Karpas-422 (cell line): Measurements from ENCODE around the gene RPS6KB2. TPM values are rescaled to one million over a fixed set of nuclear protein-coding genes. Genes with fewer than 3 reads are reported as not detected.
A peak's percentile ranks its signal among the peaks of the same experiment; 100 is the strongest.
"Not testable (repeated sequence)": the region's sequence is repeated elsewhere in the genome, so short reads cannot be mapped to it uniquely, and the experiment has no call there.

Experiments used
- DNase-seq: peaks from one replicate; pipeline ENCODE4 v3.0.0-alpha.2; 2015
- H2AFZ ChIP-seq: fragments of 200-600 bp; sonication (generic); 2 replicates; pipeline ENCODE4 v1.6.1; 2014; ENCODE audit warnings: antibody characterized with exemption, low read length, mixed read lengths
- H3K27ac ChIP-seq: fragments of 200-600 bp; sonication (generic); 2 replicates; pipeline ENCODE4 v1.5.1; 2014; ENCODE audit warnings: mild to moderate bottlenecking, low read length, moderate library complexity
- H3K27me3 ChIP-seq: fragments of 200-600 bp; sonication (generic); 2 replicates; pipeline ENCODE4 v1.6.1; 2014; ENCODE audit warnings: low read length, mixed read lengths
- H3K36me3 ChIP-seq: fragments of 200-600 bp; sonication (generic); 2 replicates; pipeline ENCODE4 v1.6.1; 2014; ENCODE audit warnings: low read length, mixed read lengths; ENCODE audit not compliant: insufficient read depth
- H3K4me1 ChIP-seq: fragments of 200-600 bp; sonication (generic); 2 replicates; pipeline ENCODE4 v1.6.1; 2014; ENCODE audit warnings: mild to moderate bottlenecking, low read length, mixed read lengths
- H3K4me2 ChIP-seq: fragments of 200-600 bp; sonication (generic); 2 replicates; pipeline ENCODE4 v1.6.1; 2014; ENCODE audit warnings: low read length, low read depth, mild to moderate bottlenecking; ENCODE audit not compliant: poor library complexity, severe bottlenecking
- H3K4me3 ChIP-seq: fragments of 200-600 bp; sonication (generic); 2 replicates; pipeline ENCODE4 v1.5.1; 2014; ENCODE audit warnings: mild to moderate bottlenecking, antibody characterized with exemption, low read length, mixed read lengths
- H3K79me2 ChIP-seq: fragments of 200-600 bp; sonication (generic); 2 replicates; pipeline ENCODE4 v1.6.1; 2014; ENCODE audit warnings: mild to moderate bottlenecking, low read length, mixed read lengths
- H3K9ac ChIP-seq: fragments of 200-600 bp; sonication (generic); 2 replicates; pipeline ENCODE4 v1.6.0; 2014; ENCODE audit warnings: low read length
- H3K9me2 ChIP-seq: fragments of 200-600 bp; sonication (generic), shearing (Covaris generic); replicated peaks from 2 replicates; pipeline ENCODE4 v1.6.0; 2014; ENCODE audit warnings: mild to moderate bottlenecking, low read length, moderate library complexity; ENCODE audit not compliant: insufficient read depth
- H3K9me3 ChIP-seq: fragments of 300-700, 200-600 bp; sonication (generic); 2 replicates; pipeline ENCODE4 v1.6.1; 2014; ENCODE audit warnings: low read length, mixed read lengths
- H4K20me1 ChIP-seq: fragments of 200-600 bp; sonication (generic); 2 replicates; pipeline ENCODE4 v1.6.1; 2014; ENCODE audit warnings: mild to moderate bottlenecking, antibody characterized with exemption, low read length, low read depth; ENCODE audit not compliant: insufficient read depth
- total RNA-seq: library from RNA; depleted of rRNA; stranded (reverse); fragments of >200 nt; shearing (Covaris generic); gene quantifications from 2 replicates; pipeline ENCODE4 v1.2.3, GENCODE V29; 2014; ENCODE audit warnings: low replicate concordance

The RPS6KB2 gene
- total RNA-seq, 1 experiment from 2014 or later = 48.9 TPM

DNA sequence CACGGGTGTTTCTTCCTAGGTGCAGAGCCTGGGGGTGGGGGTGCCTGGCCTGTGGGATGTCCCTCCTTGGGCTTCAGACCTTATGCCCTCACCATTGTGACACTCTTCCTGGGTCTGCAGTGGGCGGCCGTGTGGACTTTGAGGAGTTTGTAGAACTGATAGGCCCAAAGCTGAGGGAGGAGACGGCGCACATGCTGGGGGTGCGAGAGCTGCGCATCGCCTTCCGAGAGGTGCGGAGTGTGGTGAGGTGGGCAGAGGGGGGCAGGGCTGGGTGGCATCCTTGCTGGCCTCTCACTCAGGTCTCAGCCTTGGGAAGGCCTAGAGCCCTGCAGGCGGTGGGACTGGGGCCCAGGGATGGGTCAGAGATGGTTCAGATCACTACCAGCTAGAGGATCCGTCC is 29.2 kb downstream of the RPS6KB2 start:
- H3K4me1 ChIP-seq = peaks cover 27% of the 10 kb centered on the region
- H2AFZ ChIP-seq = no peak overlapping the region
- no peak overlapping the region for H3K27ac ChIP-seq
- DNase-seq = no peak
- H3K27me3 ChIP-seq = no peaks in the 10 kb centered on the region
- no peaks in the 10 kb centered on the region for H3K9me3 ChIP-seq
- H3K9ac ChIP-seq = no peak overlapping the region
- no peaks in the 10 kb centered on the region for H3K9me2 ChIP-seq
- H3K36me3 ChIP-seq = no peaks in the 10 kb centered on the region
- no peaks in the 10 kb centered on the region for H3K79me2 ChIP-seq
- no peaks in the 10 kb centered on the region for H4K20me1 ChIP-seq
- no peak overlapping the region for H3K4me2 ChIP-seq
- no peak overlapping the region for H3K4me3 ChIP-seq

DNA sequence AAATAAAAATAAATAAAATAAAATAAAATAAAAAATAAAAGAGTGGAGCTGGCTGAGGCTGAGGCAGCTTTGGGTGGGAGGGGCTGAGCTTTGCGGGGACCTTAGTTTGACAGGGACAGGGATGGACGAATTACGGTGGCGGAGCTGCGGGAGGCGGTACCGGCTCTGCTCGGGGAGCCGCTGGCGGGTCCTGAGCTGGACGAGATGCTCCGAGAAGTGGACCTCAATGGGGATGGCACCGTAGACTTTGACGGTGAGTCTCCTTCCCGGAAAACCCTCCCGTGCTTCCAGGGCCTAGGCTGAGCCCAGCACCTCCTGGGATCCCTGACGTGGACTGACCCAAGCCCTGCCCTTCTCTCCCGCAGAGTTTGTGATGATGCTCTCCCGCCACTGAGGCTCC is 30.0 kb downstream of the RPS6KB2 start:
- H3K9me3 ChIP-seq = no peaks in the 10 kb centered on the region
- H3K4me1 ChIP-seq = peaks cover 27% of the 10 kb centered on the region
- H3K36me3 ChIP-seq = no peaks in the 10 kb centered on the region
- no peaks in the 10 kb centered on the region for H3K9me2 ChIP-seq
- no peak overlapping the region for H3K4me2 ChIP-seq
- peak overlapping the region; percentile 94; the same call in 1 of the 2 replicates for H3K27ac ChIP-seq
- H3K79me2 ChIP-seq = no peaks in the 10 kb centered on the region
- no peak overlapping the region for H2AFZ ChIP-seq
- H3K27me3 ChIP-seq = no peaks in the 10 kb centered on the region
- no peak overlapping the region for H3K4me3 ChIP-seq
- 0 out of 2 replicates have a peak overlapping the region, but pooled peaks have one; percentile 59 for H3K9ac ChIP-seq
- DNase-seq = no peak
- H4K20me1 ChIP-seq = no peaks in the 10 kb centered on the region

- H2AFZ ChIP-seq = no peak overlapping the region
Measured at GRCh38 chr11:67463186-67463585, 34.9 kb downstream of the RPS6KB2 start.

GRCh38 chr11:67463680-67464410 is 35.6 kb downstream of the RPS6KB2 start:
- Histone ChIP-seq H3K4me1 (peaks cover 59% of the 10 kb centered on the region), H3K4me3 (peak overlapping the region; percentile 68)

More at GRCh38 chr11:67463186-67463585, 34.9 kb downstream of the RPS6KB2 start:
- Histone ChIP-seq H3K4me3 (no peak overlapping the region), H3K9me3 (no peaks in the 10 kb centered on the region), H3K9ac (no peak overlapping the region), H3K4me2 (no peak overlapping the region), H3K27ac (no peak overlapping the region), H3K27me3 (no peaks in the 10 kb centered on the region), H3K36me3 (no peaks in the 10 kb centered on the region), H3K79me2 (peaks cover 16% of the 10 kb centered on the region), H3K9me2 (no peaks in the 10 kb centered on the region), H3K4me1 (peaks cover 62% of the 10 kb centered on the region), H4K20me1 (no peaks in the 10 kb centered on the region)
- no peak for DNase-seq

DNA sequence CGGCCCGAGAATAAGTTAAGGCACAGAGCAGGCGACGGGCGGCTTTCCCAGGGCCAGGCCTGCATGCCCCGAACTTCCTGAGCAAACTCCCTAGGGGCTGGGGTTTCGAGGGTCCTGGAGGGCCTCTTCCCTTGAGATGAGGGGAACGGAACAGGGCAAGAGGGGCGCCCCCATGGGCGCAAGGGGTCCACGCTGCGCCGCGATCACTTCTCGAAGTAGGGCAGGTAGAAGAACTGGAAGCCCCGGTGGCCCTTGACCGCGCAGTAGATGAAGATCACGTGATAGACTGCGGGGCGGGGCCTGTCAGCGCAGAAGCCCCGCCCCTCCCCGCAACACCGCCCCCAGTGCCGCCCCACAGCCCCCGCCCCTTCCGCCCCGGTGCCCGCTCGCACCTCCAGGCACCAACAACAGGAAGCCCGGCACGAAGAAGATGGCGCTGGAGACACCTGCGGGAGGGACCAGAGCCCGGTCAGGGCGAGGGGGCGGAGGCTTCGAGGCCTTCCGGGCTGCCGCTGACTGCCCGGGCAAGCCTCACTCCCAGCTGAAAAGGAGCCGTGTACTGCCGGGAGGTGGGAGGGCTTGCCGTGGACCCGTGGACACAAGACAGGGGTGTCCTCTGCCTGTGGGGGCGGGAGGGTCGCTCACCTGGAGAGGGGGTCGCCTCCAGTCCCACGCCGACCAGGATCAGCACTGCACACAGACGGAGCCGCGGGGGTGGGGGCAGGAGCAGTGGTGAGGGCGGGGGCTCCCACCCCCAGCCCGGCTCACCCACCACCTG is 36.3 kb downstream of the RPS6KB2 start:
- H3K79me2 ChIP-seq = peaks cover 23% of the 10 kb centered on the region
- H3K9ac ChIP-seq = peak overlapping the region; percentile 85
- peak overlapping the region; percentile 87 for H3K4me3 ChIP-seq

More at GRCh38 chr11:67463680-67464410, 35.6 kb downstream of the RPS6KB2 start:
- peak overlapping the region; percentile 73 for H3K9ac ChIP-seq
- H3K9me2 ChIP-seq = no peaks in the 10 kb centered on the region
- H4K20me1 ChIP-seq = no peaks in the 10 kb centered on the region
- H3K79me2 ChIP-seq = peaks cover 23% of the 10 kb centered on the region
- H3K9me3 ChIP-seq = no peaks in the 10 kb centered on the region
- H3K36me3 ChIP-seq = no peaks in the 10 kb centered on the region
- no peak for DNase-seq
- peak overlapping the region; percentile 86 for H3K4me2 ChIP-seq
- peak overlapping the region; percentile 41 for H3K27ac ChIP-seq
- H2AFZ ChIP-seq = no peak overlapping the region
- no peaks in the 10 kb centered on the region for H3K27me3 ChIP-seq

DNA sequence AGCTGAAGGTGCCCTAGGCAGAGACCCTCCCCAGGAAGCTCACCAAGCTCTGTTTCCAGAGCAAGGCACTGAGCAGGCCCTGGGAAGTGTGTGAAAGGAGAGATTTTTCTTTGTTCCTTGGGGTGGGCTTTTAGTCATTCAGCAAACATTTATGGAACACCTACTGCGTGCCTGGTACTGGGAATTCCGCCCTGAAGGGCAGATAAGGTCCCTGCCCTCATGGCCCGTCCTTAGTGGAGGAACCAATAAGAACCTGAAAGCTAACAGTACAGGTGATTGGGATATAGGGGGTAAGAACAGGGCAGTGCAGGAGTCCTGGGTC is 36.9 kb downstream of the RPS6KB2 start:
- Histone ChIP-seq H3K4me3 (peak overlapping the region; percentile 87), H3K4me2 (peak overlapping the region; percentile 86), H3K9me3 (no peaks in the 10 kb centered on the region), H3K27ac (peak overlapping the region; percentile 72), H2AFZ (no peak overlapping the region), H3K79me2 (peaks cover 23% of the 10 kb centered on the region), H3K9me2 (no peaks in the 10 kb centered on the region), H3K36me3 (no peaks in the 10 kb centered on the region), H3K9ac (peak overlapping the region; percentile 85), H4K20me1 (no peaks in the 10 kb centered on the region), H3K27me3 (no peaks in the 10 kb centered on the region), H3K4me1 (peaks cover 52% of the 10 kb centered on the region)
- no peak for DNase-seq

More for the DNA sequence above, 36.3 kb downstream of the RPS6KB2 start:
- Histone ChIP-seq H3K4me1 (peaks cover 55% of the 10 kb centered on the region), H2AFZ (no peak overlapping the region), H3K9me3 (no peaks in the 10 kb centered on the region), H3K9me2 (no peaks in the 10 kb centered on the region), H3K27ac (peak overlapping the region; percentile 72), H3K27me3 (no peaks in the 10 kb centered on the region), H4K20me1 (no peaks in the 10 kb centered on the region), H3K4me2 (peak overlapping the region; percentile 86), H3K36me3 (no peaks in the 10 kb centered on the region)
- peak; percentile 97 for DNase-seq

DNA sequence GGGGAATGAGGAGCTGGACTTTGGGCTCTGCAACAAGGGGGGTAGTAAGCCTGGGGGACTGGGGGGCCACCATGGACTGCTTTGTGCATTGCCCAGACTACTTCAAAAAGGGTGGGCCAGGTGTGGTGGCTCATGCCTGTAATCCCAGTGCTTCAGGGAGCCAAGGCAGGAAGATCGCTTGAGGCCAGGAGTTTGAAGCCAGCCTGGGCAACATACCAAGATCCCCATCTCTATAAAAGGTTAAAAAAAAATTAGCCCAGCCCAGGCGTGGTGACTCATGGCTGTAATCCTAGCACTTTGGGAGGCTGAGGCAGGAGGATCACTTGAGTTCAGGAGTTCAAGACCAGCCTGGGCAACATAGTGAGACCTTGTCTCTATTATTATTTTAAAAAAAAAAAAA is 37.2 kb downstream of the RPS6KB2 start:
- not testable (repeated sequence) for H2AFZ ChIP-seq, H3K9me2 ChIP-seq, H3K36me3 ChIP-seq, H3K9me3 ChIP-seq, H4K20me1 ChIP-seq, H3K27me3 ChIP-seq, DNase-seq
- H3K4me2 ChIP-seq = peak overlapping the region; percentile 86
- peaks cover 23% of the 10 kb centered on the region for H3K79me2 ChIP-seq
- peak overlapping the region; percentile 72 for H3K27ac ChIP-seq
- peak overlapping the region; percentile 85 for H3K9ac ChIP-seq
- peak overlapping the region; percentile 87 for H3K4me3 ChIP-seq
- H3K4me1 ChIP-seq = peaks cover 49% of the 10 kb centered on the region

- no peaks in the 10 kb centered on the region for H3K36me3 ChIP-seq
- H3K9me3 ChIP-seq = no peaks in the 10 kb centered on the region
- peaks cover 23% of the 10 kb centered on the region for H3K79me2 ChIP-seq
- H3K9ac ChIP-seq = peak overlapping the region; percentile 98; the same call in 1 of the 2 replicates
- H3K27ac ChIP-seq = peak overlapping the region; percentile 82
- no peaks in the 10 kb centered on the region for H3K27me3 ChIP-seq
- no peak for DNase-seq
- H3K4me1 ChIP-seq = peaks cover 44% of the 10 kb centered on the region
- no peak overlapping the region for H2AFZ ChIP-seq
- no peak overlapping the region for H3K4me3 ChIP-seq
- no peaks in the 10 kb centered on the region for H4K20me1 ChIP-seq
- H3K4me2 ChIP-seq = peak overlapping the region; percentile 95
- no peaks in the 10 kb centered on the region for H3K9me2 ChIP-seq
Measured at GRCh38 chr11:67466367-67466766, 38.1 kb downstream of the RPS6KB2 start.
